Omental fat pad (tissue), 4 donors: ENCODE results near the gene YEATS2. TPM values are rescaled to one million over a fixed set of nuclear protein-coding genes. Genes with fewer than 3 reads are reported as not detected.

Experiments
- ATAC-seq: fragments of 150-250 bp; one replicate; pipeline ENCODE4 v1.9.1; 2016; ENCODE audit warnings: mild to moderate bottlenecking, moderate library complexity; ENCODE audit not compliant: low FRiP score
- DNase-seq: peaks from one replicate; pipeline ENCODE4 v3.0.0-alpha.2; 2019; ENCODE audit warnings: low spot score
- total RNA-seq, 4 donors: library from RNA; depleted of rRNA; stranded (reverse); fragments of >200 nt; gene quantifications; one replicate each; pipeline ENCODE4 v1.1.0, GENCODE V29; 2016
- TF ChIP-seq, protein P1 (sequence below), 3 donors: fragments of 450-650 bp; IDR thresholded peaks; one replicate each; pipeline ENCODE4 v1.5.1; 2016 to 2017; ENCODE audit warnings: antibody characterized with exemption in 3 of 3, mild to moderate bottlenecking in 3 of 3, moderate library complexity in 2 of 3

The YEATS2 gene
- total RNA-seq, 4 donors from 2014 or later, result 17.7 to 36.1 (median 23.7) TPM

DNA sequence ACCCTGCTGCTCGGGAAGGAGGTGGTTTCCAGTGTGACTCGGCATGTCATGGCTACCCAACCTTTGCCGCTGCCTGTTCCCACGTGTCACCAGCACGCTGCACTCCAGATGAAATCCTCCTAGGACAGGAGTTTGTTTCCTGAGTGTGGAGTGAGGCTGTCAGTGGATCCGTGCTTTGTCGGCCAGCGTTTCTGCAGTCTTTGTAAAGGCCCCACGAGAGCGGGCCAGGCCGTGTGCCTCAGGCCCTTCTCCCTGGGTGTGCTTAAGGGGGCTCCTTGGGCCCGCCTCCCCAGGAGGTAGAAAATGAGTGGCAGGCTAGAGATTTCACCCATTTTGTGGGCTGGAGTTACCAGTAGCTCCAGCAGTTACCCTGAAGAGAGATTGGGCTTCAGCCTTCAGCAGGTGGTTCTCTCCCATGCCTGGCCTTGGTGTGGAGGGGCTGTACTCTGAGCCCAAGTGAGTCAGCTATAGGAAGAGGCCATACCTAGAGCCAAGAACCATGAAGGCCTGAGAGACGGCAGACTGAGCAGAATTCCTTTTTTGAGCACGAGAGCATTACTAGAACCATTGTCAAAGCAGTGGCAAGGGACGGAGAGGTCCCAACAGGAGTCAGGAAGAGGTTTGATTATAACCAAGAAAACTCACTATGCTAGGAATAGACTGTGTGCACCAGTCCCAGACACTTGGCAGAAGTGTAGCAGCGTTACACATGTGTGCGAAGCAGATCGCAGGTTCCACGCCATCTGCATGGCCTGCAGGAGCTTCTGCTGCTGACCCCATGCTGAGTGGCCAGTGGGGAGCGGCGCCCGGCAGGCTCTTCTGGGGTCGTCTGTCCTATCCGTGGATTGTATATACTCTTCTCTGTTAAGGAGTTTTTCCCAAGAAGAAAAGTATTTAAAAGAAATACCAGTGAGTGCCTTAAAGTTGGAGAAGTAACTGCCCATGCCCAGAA is 113.3 kb downstream of the YEATS2 start:
- TF ChIP-seq, protein P1, sequence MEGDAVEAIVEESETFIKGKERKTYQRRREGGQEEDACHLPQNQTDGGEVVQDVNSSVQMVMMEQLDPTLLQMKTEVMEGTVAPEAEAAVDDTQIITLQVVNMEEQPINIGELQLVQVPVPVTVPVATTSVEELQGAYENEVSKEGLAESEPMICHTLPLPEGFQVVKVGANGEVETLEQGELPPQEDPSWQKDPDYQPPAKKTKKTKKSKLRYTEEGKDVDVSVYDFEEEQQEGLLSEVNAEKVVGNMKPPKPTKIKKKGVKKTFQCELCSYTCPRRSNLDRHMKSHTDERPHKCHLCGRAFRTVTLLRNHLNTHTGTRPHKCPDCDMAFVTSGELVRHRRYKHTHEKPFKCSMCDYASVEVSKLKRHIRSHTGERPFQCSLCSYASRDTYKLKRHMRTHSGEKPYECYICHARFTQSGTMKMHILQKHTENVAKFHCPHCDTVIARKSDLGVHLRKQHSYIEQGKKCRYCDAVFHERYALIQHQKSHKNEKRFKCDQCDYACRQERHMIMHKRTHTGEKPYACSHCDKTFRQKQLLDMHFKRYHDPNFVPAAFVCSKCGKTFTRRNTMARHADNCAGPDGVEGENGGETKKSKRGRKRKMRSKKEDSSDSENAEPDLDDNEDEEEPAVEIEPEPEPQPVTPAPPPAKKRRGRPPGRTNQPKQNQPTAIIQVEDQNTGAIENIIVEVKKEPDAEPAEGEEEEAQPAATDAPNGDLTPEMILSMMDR (IDR thresholded peaks at IDR 0.05), result no peak
- ATAC-seq (no peak), DNase-seq (no peak)

DNA sequence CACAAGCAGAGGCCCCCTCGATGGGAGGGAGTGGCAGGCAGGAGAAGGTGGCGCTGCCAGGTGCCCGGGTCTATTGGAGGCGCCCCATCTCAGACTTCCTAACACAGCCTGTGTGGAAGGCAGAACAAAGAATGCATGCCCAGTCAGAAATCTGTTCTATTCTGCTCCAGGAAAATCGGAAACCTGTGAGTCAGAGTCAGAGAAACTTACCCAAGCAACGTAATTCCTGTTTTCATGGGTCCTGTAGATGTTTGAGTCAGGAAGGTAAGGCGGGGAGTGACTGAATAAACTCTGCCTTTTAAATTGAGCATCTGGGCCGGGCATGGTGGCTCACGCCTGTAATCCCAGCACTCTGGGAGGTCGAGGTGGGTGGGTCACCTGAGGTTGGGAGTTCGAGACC is 114.0 kb downstream of the YEATS2 start:
- TF ChIP-seq, protein P1 (IDR thresholded peaks at IDR 0.05), result no peak
- no peak for DNase-seq
- no peak for ATAC-seq

DNA sequence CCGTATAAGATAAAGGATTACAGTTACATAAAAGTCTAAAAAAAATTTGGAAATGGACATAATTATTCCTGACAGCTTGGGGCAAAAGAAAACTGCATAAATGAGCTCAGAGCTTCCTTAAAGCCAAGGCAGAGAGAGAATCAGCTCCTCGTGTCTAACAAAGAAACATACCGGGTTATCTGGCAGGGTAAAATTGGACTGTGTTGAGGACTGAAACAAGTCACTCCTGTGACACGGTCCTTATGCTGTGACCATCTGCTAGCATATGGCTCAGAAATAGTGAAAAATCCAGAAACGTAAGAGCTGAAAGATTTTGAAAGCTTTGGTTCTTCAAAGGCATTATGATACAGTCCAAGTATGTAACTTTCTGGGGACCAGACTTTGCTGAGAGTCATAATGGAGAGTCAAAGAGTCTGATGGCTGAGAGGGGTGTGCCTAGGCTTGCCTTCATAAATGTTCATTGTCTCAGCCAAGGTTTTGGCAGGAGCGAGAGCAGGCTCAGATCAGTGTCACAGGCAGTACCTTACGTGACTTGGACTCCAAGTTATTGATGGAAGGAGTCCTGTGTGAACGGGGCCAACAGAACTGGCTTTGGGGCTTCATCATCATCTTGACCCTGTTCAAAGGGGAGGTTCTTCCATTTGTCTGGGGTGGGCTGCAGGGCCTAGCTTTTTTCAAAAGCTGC is 115.3 kb downstream of the YEATS2 start:
- TF ChIP-seq, protein P1 (IDR thresholded peaks at IDR 0.05), result no peak
- ATAC-seq, result no peak
- DNase-seq, result no peak

- DNase-seq (no peak), ATAC-seq (no peak)
- TF ChIP-seq, protein P1 (IDR thresholded peaks at IDR 0.05), result no peak
These were observed 116.6 kb downstream of the YEATS2 start for GRCh38 chr3:183814240-183814639.

DNA sequence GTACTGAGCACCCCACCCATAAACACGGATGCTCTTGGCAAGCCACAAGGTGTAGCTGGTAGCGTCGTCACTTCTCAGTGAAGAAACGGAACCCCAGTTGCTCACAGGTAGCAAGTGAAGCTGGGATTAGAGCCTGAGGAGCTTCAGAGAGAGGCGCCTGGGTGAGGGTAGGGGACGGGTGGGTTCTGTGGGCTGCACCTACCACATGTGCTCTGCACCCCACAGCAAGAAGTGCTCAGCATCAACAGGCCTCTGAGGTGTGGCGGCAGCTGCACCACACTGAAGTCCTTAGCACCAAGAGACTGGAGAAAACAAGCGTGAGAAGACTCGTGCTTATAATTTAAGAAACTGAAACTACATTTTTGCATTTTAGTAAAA is 118.0 kb downstream of the YEATS2 start:
- TF ChIP-seq, protein P1 (IDR thresholded peaks at IDR 0.05), result no peak
- DNase-seq, result no peak
- ATAC-seq, result no peak

GRCh38 chr3:183815951-183816475 is 118.4 kb downstream of the YEATS2 start:
- TF ChIP-seq, protein P1 (IDR thresholded peaks at IDR 0.05), result no peak
- no peak for ATAC-seq
- DNase-seq, result no peak
